ENCODE measurements around the gene ZNF750.

ZNF750 gene

GRCh38 chr17:82839617-82840292 lies at the start of gene ZNF750:
Gene ZNF750 (minus strand): TSS chr17:82840022. CDS start chr17:82832454, 7,568 bp downstream.
- no peaks in the 10 kb centered on the region for H3K9me3 ChIP-seq
- no peak within 1 kb of the TSS for H3K27ac ChIP-seq
- H3K27me3 ChIP-seq = peaks cover 11% of the 10 kb centered on the region
- peaks cover 5 to 7% of the 10 kb centered on the region in 2 experiments for H3K4me1 ChIP-seq (ENCODE audit: control insufficient read depth in 1 of 2, insufficient read depth in 1 of 2, low read depth in 1 of 2, low read length in 1 of 2)
- H3K36me3 ChIP-seq = no peaks in the 10 kb centered on the region
- no peak within 1 kb of the TSS for H3K4me3 ChIP-seq (ENCODE audit: low read depth in 1 of 2, low read length in 1 of 2)
- no peak for TF ChIP-seq CTCF (IDR thresholded peaks at IDR 0.05)

GRCh38 chr17:82888583-82889495 lies 49.0 kb upstream of the ZNF750 start:
- Histone ChIP-seq H3K4me3 (ENCODE audit: low read depth in 1 of 2, low read length in 1 of 2) (no peak overlapping the region), H3K27ac (no peak overlapping the region), H3K4me1 (ENCODE audit: control insufficient read depth in 1 of 2, insufficient read depth in 1 of 2, low read depth in 1 of 2, low read length in 1 of 2) (peaks cover 8 to 10% of the 10 kb centered on the region in 2 experiments), H3K9me3 (no peaks in the 10 kb centered on the region), H3K36me3 (peaks cover 14% of the 10 kb centered on the region), H3K27me3 (no peaks in the 10 kb centered on the region)
- TF ChIP-seq CTCF (IDR thresholded peaks at IDR 0.05) = no peak

- Histone ChIP-seq H3K27ac (no peak overlapping the region), H3K4me1 (ENCODE audit: control insufficient read depth in 1 of 2, insufficient read depth in 1 of 2, low read depth in 1 of 2, low read length in 1 of 2) (peaks cover 8 to 10% of the 10 kb centered on the region in 2 experiments), H3K4me3 (ENCODE audit: low read depth in 1 of 2, low read length in 1 of 2) (no peak overlapping the region), H3K36me3 (peaks cover 8% of the 10 kb centered on the region), H3K9me3 (no peaks in the 10 kb centered on the region), H3K27me3 (no peaks in the 10 kb centered on the region)
- no peak for TF ChIP-seq CTCF (IDR thresholded peaks at IDR 0.05)
Measured at GRCh38 chr17:82887255-82888164, 47.7 kb upstream of the ZNF750 start.

GRCh38 chr17:82884970-82885353 lies 45.1 kb upstream of the ZNF750 start:
- H3K4me1 ChIP-seq (ENCODE audit: control insufficient read depth in 1 of 2, insufficient read depth in 1 of 2, low read depth in 1 of 2, low read length in 1 of 2) = peaks cover 11 to 17% of the 10 kb centered on the region in 2 experiments
- no peaks in the 10 kb centered on the region for H3K27me3 ChIP-seq
- no peak for TF ChIP-seq CTCF (IDR thresholded peaks at IDR 0.05)
- H3K9me3 ChIP-seq = no peaks in the 10 kb centered on the region
- H3K36me3 ChIP-seq = peaks cover 5% of the 10 kb centered on the region
- no peak overlapping the region for H3K27ac ChIP-seq
- no peak overlapping the region for H3K4me3 ChIP-seq (ENCODE audit: low read depth in 1 of 2, low read length in 1 of 2)

- TF ChIP-seq CTCF (IDR thresholded peaks at IDR 0.05) = no peak
- H3K27ac ChIP-seq = no peak overlapping the region
- peaks cover under 1% of the 10 kb centered on the region for H3K36me3 ChIP-seq
- no peaks in the 10 kb centered on the region for H3K9me3 ChIP-seq
- H3K4me1 ChIP-seq (ENCODE audit: control insufficient read depth in 1 of 2, insufficient read depth in 1 of 2, low read depth in 1 of 2, low read length in 1 of 2) = peaks cover 16 to 22% of the 10 kb centered on the region in 2 experiments
- H3K4me3 ChIP-seq (ENCODE audit: low read depth in 1 of 2, low read length in 1 of 2) = no peak overlapping the region
- H3K27me3 ChIP-seq = no peaks in the 10 kb centered on the region
Measured at GRCh38 chr17:82884341-82884969, 44.6 kb upstream of the ZNF750 start.
